SK-N-SH treated with all-trans-retinoic acid at 6 μM for 48 hours (cell line): ENCODE data around the gene TMEM178A.

ENCODE experiments used
- ARNTL ChIP-seq: fragments of 450-650 bp; formaldehyde crosslinking; IDR thresholded peaks from 2 replicates; pipeline ENCODE4 v1.5.0; 2020; ENCODE audit warnings: low read depth, mild to moderate bottlenecking, moderate library complexity, borderline replicate concordance
- BACH2 ChIP-seq: fragments of 250-450 bp; sonication (Bioruptor Pico); IDR thresholded peaks from 2 replicates; pipeline ENCODE4 v1.9.0; 2021; ENCODE audit warnings: mild to moderate bottlenecking, borderline replicate concordance
- CSDC2 ChIP-seq: fragments of 250-450 bp; sonication (Bioruptor Pico); IDR thresholded peaks from 2 replicates; pipeline ENCODE4 v1.5.0; 2020; ENCODE audit warnings: mild to moderate bottlenecking, moderate library complexity
- ISL1 ChIP-seq: fragments of 250-450 bp; sonication (Bioruptor Pico); IDR thresholded peaks from 2 replicates; pipeline ENCODE4 v2.1.2; 2022; ENCODE audit warnings: mild to moderate bottlenecking, moderate library complexity
- PPARA ChIP-seq: fragments of 250-450 bp; sonication (Bioruptor Pico); IDR thresholded peaks from 2 replicates; pipeline ENCODE4 v1.5.0; 2020; ENCODE audit warnings: mild to moderate bottlenecking, borderline replicate concordance
- RARB ChIP-seq: fragments of 250-450 bp; sonication (Bioruptor Pico); IDR thresholded peaks from 2 replicates; pipeline ENCODE4 v1.8.0; 2021; ENCODE audit warnings: mild to moderate bottlenecking, moderate library complexity
- SNAI2 ChIP-seq: fragments of 250-450 bp; sonication (Bioruptor Pico); IDR thresholded peaks from 2 replicates; pipeline ENCODE4 v1.5.0; 2020; ENCODE audit warnings: mild to moderate bottlenecking, moderate library complexity
- TCF4 ChIP-seq: fragments of 250-450 bp; sonication (Bioruptor Pico); IDR thresholded peaks from 2 replicates; pipeline ENCODE4 v1.8.0; 2021; ENCODE audit warnings: mild to moderate bottlenecking, moderate library complexity, borderline replicate concordance
- ZC3H10 ChIP-seq: fragments of 250-450 bp; sonication (Bioruptor Pico); IDR thresholded peaks from 2 replicates; pipeline ENCODE4 v1.5.1; 2021; ENCODE audit warnings: mild to moderate bottlenecking, moderate library complexity
- ZFP3 ChIP-seq: fragments of 250-450 bp; sonication (Bioruptor Pico); IDR thresholded peaks from 2 replicates; pipeline ENCODE4 v1.5.0; 2020; ENCODE audit warnings: mild to moderate bottlenecking, moderate library complexity
- ZNF565 ChIP-seq: fragments of 450-650 bp; formaldehyde crosslinking; conservative IDR thresholded peaks from 2 replicates; pipeline ENCODE4 v1.5.0; 2020; ENCODE audit warnings: low read depth, mild to moderate bottlenecking, moderate library complexity
- ZNF8 ChIP-seq: fragments of 450-650 bp; formaldehyde crosslinking; IDR thresholded peaks from 2 replicates; pipeline ENCODE4 v1.5.0; 2020; ENCODE audit warnings: mild to moderate bottlenecking, moderate library complexity
- TF ChIP-seq, protein P1 (sequence below): fragments of 250-450 bp; sonication (Bioruptor Pico); IDR thresholded peaks from 2 replicates; pipeline ENCODE4 v1.5.0; 2020; ENCODE audit warnings: mild to moderate bottlenecking, moderate library complexity
- TF ChIP-seq, protein P2 (sequence below): fragments of 250-450 bp; sonication (Bioruptor Pico); IDR thresholded peaks from 2 replicates; pipeline ENCODE4 v1.8.0; 2020; ENCODE audit warnings: mild to moderate bottlenecking, moderate library complexity, borderline replicate concordance

DNA sequence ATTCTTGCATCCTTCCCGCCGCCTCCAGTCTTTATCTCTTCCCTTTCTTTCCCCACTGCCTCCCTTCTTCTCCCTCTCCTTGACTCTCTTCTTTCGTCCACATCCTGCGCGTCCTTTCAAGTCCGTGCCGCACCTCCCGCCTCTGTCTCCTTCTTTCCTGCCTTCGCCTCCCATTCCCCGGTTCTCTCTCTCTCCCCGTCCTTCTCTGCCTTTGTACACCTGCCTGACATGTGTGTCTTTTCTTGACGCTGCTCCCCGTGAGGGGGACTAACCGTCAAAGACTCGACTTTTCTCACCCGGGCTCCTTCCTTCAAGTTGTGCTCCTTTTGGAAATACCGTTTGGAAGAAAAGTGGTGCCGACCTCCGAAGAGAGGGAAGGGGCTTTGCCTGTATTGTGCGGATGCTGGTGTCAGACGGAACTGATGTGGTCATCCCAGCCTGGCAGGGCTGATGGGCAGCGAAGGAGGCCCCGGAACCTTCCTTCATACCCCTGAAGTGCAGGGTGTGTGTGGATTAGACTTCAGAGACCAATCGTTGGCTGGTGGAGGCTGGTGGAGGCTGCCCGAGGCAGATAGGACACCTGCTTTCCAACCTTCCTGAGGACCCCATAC, 879 bp downstream of the TMEM178A start:
- no peak for TF ChIP-seq SNAI2 (CRISPR knock-in tag)
- no peak for TF ChIP-seq RARB (CRISPR knock-in tag)
- TF ChIP-seq CSDC2 (CRISPR knock-in tag) = no peak
- no peak for TF ChIP-seq ZNF8 (CRISPR knock-in tag)
- TF ChIP-seq, protein P1, sequence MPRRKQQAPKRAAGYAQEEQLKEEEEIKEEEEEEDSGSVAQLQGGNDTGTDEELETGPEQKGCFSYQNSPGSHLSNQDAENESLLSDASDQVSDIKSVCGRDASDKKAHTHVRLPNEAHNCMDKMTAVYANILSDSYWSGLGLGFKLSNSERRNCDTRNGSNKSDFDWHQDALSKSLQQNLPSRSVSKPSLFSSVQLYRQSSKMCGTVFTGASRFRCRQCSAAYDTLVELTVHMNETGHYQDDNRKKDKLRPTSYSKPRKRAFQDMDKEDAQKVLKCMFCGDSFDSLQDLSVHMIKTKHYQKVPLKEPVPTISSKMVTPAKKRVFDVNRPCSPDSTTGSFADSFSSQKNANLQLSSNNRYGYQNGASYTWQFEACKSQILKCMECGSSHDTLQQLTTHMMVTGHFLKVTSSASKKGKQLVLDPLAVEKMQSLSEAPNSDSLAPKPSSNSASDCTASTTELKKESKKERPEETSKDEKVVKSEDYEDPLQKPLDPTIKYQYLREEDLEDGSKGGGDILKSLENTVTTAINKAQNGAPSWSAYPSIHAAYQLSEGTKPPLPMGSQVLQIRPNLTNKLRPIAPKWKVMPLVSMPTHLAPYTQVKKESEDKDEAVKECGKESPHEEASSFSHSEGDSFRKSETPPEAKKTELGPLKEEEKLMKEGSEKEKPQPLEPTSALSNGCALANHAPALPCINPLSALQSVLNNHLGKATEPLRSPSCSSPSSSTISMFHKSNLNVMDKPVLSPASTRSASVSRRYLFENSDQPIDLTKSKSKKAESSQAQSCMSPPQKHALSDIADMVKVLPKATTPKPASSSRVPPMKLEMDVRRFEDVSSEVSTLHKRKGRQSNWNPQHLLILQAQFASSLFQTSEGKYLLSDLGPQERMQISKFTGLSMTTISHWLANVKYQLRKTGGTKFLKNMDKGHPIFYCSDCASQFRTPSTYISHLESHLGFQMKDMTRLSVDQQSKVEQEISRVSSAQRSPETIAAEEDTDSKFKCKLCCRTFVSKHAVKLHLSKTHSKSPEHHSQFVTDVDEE (CRISPR knock-in tag) = no peak
- TF ChIP-seq ZFP3 (CRISPR knock-in tag) = no peak
- TF ChIP-seq, protein P2, sequence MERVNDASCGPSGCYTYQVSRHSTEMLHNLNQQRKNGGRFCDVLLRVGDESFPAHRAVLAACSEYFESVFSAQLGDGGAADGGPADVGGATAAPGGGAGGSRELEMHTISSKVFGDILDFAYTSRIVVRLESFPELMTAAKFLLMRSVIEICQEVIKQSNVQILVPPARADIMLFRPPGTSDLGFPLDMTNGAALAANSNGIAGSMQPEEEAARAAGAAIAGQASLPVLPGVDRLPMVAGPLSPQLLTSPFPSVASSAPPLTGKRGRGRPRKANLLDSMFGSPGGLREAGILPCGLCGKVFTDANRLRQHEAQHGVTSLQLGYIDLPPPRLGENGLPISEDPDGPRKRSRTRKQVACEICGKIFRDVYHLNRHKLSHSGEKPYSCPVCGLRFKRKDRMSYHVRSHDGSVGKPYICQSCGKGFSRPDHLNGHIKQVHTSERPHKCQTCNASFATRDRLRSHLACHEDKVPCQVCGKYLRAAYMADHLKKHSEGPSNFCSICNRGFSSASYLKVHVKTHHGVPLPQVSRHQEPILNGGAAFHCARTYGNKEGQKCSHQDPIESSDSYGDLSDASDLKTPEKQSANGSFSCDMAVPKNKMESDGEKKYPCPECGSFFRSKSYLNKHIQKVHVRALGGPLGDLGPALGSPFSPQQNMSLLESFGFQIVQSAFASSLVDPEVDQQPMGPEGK (CRISPR knock-in tag) = no peak
- no peak for TF ChIP-seq BACH2 (CRISPR knock-in tag)
- no peak for TF ChIP-seq ARNTL
- TF ChIP-seq ZNF565 (CRISPR knock-in tag) = no peak
- TF ChIP-seq ZC3H10 (CRISPR knock-in tag) = no peak
- TF ChIP-seq TCF4 (CRISPR knock-in tag) = no peak
- no peak for TF ChIP-seq PPARA (CRISPR knock-in tag)
- TF ChIP-seq ISL1 = no peak
